Measurements from ENCODE around the gene ULBP2.

DNA sequence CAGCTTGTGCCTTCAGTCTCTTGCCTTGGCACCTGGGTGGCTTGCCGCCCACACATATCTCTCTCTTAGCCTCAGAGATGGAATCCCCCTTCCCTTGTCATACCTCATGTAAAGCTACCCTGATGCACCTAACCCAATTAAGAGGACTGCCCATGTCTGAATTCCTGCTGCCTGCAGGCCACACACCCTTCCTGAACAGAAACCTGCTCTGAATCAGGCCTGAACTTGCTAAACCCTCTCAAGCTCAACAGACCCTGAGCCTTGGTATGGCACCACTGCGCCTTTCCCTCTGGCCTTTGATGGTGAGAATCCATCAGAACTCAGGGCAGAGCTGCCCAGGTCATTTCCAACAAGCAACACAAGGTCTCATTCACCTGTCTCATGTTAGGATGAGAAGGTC is 24.1 kb upstream of the ULBP2 start:
- TF ChIP-seq, protein P1, sequence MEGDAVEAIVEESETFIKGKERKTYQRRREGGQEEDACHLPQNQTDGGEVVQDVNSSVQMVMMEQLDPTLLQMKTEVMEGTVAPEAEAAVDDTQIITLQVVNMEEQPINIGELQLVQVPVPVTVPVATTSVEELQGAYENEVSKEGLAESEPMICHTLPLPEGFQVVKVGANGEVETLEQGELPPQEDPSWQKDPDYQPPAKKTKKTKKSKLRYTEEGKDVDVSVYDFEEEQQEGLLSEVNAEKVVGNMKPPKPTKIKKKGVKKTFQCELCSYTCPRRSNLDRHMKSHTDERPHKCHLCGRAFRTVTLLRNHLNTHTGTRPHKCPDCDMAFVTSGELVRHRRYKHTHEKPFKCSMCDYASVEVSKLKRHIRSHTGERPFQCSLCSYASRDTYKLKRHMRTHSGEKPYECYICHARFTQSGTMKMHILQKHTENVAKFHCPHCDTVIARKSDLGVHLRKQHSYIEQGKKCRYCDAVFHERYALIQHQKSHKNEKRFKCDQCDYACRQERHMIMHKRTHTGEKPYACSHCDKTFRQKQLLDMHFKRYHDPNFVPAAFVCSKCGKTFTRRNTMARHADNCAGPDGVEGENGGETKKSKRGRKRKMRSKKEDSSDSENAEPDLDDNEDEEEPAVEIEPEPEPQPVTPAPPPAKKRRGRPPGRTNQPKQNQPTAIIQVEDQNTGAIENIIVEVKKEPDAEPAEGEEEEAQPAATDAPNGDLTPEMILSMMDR (conservative IDR thresholded peaks at IDR 0.05; ENCODE audit: low read length): no peak
- TF ChIP-seq EZH2phosphoT487 (IDR thresholded peaks at IDR 0.05; ENCODE audit: borderline replicate concordance, low read depth, low read length): no peak
